SIG-M5 treated with dmso at 0.1 percent for 504 hours (cell line): ENCODE data around the gene WDR4.
"Not testable (repeated sequence)": the region's sequence is repeated elsewhere in the genome, so short reads cannot be mapped to it uniquely, and the experiment has no call there.

Source experiments
- DNase-seq: peaks from one replicate; lab custom pipeline; 2025; ENCODE audit not compliant: unreplicated experiment; lab: John Stamatoyannopoulos, UW

WDR4 gene

DNA sequence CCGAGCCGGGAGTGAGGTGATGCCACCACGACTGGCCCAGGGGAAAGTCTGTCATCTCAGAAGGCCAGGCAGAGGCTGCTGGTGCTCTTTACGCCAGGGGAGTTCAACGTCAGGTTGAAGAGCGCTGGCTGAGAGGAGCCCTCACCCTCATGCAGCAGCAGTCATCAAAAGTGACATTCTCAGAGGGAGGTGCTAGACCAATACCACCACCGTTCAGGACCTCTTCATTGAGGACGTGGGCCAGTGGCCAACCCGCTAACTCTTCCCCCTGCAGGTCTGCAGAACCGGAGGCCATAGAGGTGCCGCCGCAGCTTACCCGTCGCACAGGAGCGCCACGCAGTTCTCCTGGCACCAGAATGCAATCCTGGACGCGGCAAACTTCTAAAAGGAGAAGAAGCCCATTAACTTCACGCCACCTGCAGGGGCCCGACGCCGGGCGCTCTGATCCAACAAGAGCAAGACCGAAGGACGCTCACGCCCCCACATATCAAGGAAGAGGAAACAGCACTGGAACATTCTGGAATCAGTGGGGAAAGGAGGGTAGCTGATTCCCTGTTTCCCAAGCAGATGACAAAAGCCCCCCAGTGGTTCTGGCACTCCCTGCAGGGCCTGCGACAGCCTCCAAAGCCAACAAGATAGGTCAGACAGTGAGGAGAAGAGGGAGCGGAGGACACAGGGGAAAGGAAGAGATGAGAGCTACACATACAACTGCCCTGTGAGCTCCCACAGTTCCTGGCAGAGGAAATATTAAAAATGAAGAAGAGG lies 24.9 kb downstream of the WDR4 start:
- no peak for DNase-seq

DNA sequence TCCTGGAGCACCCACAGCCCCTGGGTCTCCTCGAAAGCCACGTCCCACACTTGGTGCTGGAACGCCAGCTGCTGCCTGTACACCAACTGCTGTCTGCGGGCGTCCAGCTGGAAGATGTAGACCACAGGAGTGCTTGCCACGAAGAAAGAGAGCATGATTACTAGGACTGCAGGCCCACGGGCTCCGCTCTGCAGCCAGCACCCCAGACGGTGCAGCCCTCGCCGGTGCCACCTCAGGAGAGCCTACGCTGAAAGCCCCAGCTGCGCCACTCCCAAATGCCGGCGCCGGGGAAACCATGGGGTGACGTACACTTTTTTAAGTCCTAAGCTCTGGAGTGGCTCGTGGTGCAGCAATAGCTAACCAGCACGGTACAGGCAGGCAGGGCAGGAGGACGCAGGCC lies 25.7 kb downstream of the WDR4 start:
- no peak for DNase-seq

DNA sequence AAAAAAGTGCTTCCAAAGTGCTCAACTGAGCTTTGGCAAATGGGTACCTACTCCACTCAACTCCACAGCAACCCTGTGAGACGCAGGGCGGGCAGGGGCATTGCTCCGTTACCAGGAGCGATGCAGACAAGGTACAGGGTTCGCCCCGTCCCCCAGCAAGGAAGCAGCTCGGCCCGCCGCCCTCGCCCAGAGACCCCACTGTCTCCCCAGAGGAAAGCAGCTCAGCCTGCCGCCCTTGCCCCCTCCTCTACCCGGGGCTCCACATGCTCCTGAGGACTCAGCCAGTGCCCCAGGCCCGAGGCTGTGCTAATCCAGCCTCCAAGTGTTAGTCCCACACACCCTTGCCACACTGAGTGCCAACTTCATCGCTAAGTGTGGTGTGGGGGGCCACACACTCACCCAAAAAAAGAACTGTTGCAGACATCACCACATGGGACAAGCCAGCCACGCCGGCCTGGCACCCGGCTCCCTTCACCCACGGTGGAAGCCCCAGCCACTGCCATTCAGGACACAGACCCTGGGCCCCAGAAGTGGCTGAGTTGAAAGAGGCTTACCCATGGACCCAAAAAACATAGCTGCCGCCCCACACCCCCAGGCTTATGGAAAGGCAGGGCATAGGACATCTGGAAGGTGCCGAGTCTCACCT lies 26.3 kb downstream of the WDR4 start:
- DNase-seq, result no peak

DNA sequence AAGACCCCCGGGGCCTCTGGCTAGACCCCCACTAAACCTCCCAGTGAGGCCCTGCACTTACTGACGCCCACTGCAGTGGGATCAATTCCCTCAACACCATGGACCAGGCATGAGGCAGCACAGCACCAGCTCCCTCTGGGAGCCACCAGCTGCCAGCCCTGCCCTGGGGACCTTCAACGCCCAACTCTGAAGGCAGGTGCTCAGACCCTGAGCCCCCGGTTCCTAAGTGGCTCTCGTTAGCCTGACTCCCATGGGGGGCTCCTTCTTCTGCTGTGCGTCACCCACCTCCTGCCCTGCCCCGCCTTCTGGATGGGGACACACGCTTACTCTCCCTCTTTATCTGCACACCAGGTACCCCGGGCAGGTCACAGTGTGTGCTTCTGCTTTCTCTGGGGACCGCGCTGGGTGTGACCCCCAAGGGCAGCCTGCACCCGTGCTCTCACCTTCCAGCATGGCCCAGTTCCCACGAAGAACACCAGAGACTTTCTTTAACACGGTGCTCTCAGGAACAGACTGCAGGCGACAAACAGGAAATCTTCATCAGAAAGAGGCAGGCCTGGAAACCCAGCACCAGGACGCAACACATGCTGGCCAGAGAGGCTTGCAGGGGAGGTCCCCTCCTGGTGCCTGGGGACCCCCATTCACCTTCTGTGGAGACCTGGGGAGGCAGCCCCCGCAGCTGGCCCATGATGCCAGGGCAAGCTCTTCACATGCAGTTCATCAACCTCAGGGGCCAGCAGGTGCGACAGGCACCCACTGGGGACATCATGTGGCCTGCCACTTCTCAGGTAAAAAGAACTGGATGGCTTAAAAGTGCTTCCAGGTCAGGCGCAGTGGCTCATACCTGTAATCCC lies 27.3 kb downstream of the WDR4 start:
- DNase-seq, result no peak

DNA sequence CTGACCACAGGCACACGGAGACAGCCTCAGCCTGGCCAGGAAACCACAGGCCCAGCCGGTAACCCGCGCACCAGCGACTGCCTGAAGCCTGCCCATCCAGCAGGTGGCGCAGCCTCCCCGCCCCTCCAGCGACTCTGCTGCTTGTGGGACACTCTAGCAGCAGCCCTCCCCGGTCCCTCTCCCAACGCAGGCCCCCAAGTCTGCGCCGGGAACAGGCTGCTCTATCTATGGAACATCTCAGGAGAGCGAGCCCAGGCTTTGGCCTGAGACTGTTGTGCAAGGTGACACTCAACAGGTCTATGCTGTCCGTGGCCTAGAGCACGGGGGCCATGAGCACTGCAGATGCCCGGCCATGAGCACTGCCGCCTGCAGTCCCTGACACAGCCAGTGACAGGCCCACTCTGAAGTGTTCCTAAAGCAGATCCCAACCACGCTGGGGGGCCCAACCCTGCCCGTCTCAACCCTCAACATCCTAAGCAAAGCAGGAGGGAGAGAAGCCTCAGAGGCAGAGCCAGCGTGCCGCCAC lies 28.4 kb downstream of the WDR4 start:
- DNase-seq, result peak; percentile 16

DNA sequence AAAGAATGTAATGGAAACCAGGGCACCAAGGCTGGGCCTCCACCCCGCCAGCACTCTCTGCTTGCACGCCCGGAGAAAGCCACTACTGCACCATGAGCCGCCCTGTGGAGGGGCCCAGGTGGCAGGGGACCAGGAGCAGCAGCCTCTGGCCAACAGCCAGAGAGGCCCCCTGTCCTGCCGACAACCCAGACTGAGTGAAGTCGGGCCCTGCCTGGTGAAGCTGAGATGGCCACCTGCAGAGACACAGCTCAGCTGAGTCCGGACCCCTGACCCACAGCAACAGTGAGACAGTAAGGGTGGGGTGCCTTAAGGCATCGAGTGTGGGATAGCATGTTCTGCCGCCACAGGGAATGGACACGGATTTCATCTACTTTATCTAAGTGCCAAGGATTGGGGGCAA lies 28.9 kb downstream of the WDR4 start:
- DNase-seq, result no peak

DNA sequence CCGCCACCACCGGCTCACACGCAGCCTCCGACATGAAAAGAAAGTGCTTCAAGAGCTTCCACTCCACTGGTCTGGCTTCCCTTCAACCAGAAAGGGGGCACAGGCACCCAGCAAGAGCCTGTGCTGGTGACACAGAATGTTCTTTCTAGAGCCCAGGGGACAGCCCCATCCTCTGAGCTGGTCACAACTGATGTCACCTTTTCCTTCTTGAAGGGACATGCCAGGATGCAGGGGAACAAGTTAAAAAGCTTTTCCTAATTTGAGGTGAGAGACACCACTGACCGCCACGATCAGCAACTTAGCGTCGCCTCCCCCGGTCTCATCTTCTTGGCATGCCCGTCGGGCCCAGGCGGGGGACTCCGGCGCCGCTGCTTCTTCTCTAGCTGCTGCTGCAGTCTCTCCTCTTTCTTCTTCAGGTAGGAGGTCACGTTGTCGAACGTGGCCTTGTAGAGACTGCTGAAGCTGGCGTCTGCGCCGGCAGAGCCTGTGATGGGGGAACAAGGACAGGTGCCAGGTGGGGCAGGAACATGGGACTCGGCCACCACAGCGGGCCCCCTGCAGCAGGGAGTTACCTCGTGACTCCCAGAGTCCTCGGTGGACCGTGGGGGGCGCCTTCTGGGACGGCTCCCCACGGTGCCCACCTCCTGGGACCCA lies 29.5 kb downstream of the WDR4 start:
- no peak for DNase-seq

DNA sequence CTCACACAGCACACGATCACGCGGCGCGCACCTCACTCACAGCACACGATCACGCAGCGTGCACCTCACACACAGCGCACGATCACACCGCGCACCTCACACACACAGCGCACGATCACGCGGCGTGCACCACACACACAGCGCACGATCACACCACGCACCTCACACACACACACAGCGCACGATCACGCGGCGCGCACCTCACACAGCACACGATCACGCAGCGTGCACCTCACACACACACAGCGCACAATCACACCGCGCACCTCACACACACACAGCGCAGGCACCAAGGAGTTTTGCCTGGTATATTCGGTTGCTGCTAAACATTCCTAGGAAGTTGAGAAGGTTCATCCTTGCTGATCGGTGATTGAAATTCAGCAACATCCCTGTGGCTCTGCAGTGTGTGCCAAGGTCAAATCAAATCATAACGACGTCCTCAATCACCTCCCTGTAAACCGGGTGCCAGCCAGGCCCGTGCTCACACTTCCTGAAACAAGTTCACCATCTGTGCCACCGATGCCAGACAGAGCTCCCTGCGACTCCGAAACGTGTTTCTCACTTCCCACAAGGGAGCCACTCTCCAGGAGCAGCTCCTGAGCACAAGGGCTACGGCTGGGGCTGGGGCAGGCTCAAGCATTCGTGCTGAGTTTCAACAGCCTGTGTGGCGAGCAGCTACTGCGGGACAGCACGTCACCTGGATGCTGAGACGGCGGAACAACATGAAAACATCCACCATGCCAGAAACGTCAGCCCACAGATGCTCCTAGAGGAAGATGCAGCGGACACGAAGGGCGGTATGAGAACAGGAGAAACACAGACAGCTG lies 30.2 kb downstream of the WDR4 start:
- DNase-seq, result no peak

DNA sequence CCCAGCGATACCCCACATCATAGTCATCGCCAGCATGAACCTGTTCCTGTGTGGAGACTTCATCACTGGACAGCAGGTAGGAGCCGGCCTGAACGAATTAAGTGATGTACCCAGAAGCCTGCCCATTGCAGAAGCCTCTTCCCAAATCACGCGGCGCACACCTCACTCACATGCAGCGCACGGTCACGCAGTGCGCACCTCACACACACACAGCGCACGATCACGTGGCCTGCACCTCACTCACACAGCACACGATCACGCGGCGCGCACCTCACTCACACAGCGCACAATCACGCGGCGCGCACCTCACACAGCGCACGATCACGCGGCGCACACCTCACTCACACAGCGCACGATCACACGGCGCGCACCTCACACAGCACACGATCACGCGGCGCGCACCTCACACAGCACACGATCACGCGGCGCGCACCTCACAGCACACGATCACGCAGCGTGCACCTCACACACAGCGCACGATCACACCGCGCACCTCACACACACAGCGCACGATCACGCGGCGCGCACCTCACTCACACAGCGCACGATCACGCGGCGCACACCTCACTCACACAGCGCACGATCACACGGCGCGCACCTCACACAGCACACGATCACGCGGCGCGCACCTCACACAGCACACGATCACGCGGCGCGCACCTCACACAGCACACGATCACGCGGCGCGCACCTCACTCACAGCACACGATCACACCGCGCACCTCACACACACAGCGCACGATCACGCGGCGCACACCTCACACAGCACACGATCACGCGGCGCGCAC lies 31.0 kb downstream of the WDR4 start:
- not testable (repeated sequence) for DNase-seq

DNA sequence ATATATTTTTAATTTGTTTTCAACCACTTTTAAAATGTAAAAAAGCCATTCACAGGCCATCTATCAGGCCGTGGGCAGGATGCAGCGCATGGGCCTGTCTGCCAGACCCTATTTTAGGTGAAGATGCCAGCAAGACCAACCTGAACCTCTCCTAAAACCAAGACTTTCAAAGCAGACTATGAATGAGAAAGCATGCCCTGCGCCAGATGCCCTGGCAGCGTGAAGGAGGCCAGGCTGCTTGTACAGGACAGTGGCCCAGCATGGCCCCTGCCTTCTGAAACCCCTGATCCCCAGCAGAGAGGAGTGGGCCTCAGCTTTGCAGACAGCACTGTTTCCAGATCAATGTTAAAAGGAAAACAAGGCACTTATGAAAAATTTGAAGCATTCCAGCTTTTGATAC lies 31.6 kb downstream of the WDR4 start:
- no peak for DNase-seq

DNA sequence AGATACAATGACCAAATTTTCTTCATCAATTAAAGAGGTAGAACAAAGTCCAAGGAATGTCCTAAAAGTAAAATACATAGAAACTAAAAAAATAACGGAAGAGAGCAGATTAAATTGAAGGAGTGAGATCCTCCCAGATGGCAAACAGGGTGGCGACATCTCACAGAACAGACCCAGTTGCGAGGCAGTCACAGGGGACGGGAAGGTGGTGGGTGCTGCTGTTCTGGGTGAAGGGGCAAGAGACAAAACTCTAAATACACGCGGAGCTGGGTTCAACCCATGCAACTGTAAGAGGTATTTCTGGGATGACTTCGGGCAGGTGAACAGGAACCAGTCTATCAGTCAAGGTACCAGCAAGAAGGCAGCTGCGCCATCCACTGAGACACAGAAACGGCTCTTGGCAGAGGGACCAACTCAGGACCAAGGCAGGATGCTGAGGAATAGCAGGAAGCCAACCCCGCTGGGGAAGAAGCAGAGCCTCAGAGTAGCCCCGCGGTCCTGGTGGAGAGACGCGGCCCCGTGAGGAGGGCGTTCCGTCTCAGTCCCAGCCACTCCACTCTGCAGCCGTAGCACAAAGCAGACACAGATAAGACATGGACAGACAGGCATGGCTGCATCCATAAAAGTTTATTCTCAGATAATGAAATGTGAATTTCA lies 32.2 kb downstream of the WDR4 start:
- DNase-seq, result no peak

DNA sequence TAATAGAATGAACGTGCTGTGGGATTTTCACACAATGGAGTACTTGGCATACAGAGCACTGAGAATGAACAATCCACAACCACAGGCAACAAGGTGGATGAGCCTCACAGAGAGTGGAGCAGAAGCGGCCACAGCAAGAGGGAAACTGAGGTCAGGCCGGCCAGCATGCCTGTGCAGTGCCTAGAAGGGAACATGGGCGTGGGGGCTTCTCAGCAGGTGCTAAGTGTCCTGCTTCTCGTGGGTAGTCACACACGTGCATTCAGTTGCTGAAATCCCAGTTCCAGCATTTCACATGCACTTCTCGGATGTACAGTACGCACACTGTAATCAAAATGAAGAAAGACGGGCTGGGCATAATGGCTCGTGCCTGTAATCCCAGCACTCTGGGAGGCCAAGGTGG lies 33.1 kb downstream of the WDR4 start:
- no peak for DNase-seq

DNA sequence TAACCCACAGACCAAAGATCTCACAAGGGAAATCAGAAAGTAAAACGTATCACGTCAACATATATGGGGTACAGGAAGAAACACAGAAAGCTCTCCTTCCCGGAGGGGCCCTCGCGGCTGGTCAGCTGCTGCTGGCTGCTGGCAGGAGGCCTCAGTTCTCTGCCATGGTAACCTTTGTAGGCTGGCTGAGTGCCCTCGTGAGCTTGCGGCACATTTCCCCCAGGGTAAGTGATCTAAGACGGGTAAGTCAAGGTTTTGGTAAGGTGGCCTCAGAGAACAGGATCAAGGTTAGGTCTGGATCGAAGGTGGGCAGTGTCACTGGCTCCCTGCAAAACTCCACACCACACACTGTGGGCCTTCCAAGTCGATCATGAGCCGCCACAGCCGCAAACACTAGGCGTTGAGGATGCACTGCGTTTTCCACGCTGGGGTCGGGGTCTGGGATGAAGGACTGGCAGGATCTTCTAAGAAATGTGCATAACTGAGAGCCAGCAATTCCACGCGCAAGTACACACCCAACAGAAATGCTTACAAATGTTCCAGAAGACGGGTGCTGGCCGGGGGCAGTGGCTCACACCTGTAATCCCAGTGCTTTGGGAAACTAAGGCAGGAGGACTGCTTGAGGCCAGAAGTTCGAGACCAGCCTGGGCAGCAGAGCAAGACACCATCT lies 33.9 kb downstream of the WDR4 start:
- DNase-seq, result no peak

DNA sequence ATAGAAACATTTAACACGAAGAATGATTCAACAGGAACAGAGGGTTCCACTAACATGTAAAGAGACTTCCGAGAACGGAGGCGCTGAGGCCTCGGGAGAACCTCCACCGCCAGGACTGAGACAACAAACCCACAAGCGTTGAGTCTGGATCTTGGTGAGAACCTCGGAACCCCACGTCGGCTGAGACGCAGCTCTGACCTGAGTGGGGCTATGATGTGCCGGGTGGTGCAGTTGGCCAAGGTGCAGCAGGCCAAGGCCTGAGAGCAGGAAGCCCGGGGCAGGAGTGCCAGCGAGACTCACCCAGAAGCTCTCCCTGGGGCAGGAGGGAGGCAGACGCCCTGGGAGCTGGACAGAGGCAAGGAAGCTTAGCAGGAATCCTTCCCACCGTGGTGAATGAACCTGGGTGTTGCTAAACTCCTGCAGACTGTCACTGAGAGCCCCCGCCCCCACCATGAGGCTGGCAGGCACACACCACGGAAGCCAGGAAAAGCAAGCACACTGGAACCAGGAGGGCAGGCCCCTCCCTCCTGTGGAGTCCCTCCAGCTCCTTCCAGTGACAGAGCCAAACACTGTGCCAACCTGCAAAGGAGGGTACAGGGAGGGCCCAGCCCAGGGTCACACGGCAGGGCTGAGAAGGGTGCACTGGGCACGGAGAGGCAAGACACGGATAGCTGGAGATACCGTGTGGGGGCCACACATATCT lies 34.8 kb downstream of the WDR4 start:
- DNase-seq, result no peak

DNA sequence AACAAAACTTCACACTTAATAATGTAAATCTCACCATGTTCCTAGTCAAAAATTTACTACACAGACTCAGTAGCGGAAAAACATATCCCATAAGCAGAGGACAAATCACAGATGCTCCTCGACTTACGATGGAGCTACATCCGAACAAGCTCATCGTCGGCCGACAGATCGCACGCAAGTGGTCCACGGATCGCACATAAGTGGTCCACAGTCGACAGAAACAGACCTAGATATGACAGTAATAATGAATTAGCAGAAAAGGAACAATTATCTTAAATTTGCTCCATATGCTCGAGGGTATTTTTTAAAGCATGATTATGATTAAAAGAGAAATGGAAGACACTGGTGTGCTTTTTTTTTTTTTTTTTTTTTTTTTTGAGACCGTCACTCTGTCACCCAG lies 36.3 kb downstream of the WDR4 start:
- no peak for DNase-seq

DNA sequence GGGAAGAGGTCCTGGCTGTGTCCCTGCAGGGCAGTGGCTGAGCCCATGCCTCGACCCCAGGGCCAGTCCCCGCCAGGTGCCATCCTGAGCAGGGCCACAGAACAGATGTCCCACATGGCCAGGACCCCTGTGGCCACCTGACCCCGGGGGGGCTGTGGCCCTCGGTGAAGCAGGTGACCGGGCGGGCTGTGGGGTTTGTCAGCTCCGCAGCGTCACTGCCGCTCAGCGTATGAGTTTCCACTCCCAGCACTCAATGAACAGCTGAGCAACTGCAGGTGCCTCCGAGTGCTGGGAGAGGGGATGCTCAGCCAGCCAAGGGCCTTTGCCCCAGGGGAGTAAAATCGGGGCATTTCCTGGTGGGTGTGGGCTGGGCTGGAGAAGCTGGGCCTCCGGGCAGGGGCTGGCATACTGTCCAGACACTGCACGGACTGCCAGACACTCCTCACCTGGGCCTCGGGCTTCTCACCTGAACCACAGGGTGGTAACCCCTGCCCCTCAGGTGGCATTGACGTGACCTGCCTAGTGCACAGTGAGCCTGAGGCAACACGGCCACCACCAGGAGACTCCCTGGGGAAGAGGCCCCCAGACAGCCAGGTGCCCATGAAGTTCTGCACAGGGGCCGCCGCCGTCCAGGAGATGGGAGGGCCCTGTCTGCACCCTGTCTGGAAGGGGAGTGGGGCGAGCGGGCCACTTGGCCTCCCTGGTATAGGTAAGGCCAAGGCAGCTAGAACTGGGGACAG lies 37.3 kb downstream of the WDR4 start:
- not testable (repeated sequence) for DNase-seq
